ENCODE data around the gene ELOVL2.

ELOVL2 gene

GRCh38 chr6:10956776-10957175 is 87.3 kb downstream of the ELOVL2 start:
- Histone ChIP-seq H3K27ac (ENCODE audit: low read depth, low read length) (no peak overlapping the region), H3K27me3 (ENCODE audit: low read length) (no peaks in the 10 kb centered on the region), H3K9ac (ENCODE audit: low read length) (no peak overlapping the region), H3K9me2 (replicated peaks; ENCODE audit: insufficient read depth, low read length) (no peaks in the 10 kb centered on the region), H3K36me3 (ENCODE audit: low read length) (no peaks in the 10 kb centered on the region), H3K4me2 (ENCODE audit: low read depth, low read length, poor library complexity, severe bottlenecking) (no peak overlapping the region), H3K9me3 (ENCODE audit: insufficient read depth, low read length) (no peaks in the 10 kb centered on the region), H4K20me1 (ENCODE audit: low read depth, low read length) (no peaks in the 10 kb centered on the region), H3K4me3 (ENCODE audit: insufficient read depth, low read length, poor library complexity, severe bottlenecking) (no peak overlapping the region), H2AFZ (ENCODE audit: low read depth, low read length, severe bottlenecking) (no peak overlapping the region), H3K79me2 (ENCODE audit: insufficient read depth, low read length) (no peaks in the 10 kb centered on the region), H3F3A (ENCODE audit: insufficient read depth) (no peaks in the 10 kb centered on the region)
- no peak for TF ChIP-seq EZH2phosphoT487 (conservative IDR thresholded peaks at IDR 0.05; ENCODE audit: low read length)
- TF ChIP-seq, protein P1, sequence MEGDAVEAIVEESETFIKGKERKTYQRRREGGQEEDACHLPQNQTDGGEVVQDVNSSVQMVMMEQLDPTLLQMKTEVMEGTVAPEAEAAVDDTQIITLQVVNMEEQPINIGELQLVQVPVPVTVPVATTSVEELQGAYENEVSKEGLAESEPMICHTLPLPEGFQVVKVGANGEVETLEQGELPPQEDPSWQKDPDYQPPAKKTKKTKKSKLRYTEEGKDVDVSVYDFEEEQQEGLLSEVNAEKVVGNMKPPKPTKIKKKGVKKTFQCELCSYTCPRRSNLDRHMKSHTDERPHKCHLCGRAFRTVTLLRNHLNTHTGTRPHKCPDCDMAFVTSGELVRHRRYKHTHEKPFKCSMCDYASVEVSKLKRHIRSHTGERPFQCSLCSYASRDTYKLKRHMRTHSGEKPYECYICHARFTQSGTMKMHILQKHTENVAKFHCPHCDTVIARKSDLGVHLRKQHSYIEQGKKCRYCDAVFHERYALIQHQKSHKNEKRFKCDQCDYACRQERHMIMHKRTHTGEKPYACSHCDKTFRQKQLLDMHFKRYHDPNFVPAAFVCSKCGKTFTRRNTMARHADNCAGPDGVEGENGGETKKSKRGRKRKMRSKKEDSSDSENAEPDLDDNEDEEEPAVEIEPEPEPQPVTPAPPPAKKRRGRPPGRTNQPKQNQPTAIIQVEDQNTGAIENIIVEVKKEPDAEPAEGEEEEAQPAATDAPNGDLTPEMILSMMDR (IDR thresholded peaks at IDR 0.05; ENCODE audit: insufficient read depth, low read length, poor library complexity, severe bottlenecking) = no peak

DNA sequence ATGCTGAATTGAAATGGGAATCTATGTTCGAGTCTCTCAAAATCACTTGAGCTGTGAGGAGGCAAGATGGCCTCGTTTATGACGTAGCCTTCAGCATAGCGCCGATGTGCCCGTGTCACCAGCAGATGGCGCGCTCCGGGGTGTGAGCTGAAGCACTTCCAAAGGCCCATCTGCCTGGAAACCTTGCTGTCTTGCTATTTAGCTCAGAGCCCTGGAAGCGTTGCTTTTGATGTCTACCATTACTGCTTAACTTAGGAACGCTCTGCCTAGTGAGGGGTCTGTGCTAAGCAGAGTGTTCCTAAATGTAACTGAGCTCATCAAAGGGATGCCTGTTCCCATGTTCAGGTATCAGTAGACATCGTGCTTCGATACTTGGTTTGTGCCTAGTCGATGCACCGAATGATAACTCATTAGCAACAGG is 89.5 kb downstream of the ELOVL2 start:
- Histone ChIP-seq H3K36me3 (ENCODE audit: low read length) (no peaks in the 10 kb centered on the region), H3F3A (ENCODE audit: insufficient read depth) (no peaks in the 10 kb centered on the region), H3K9me2 (replicated peaks; ENCODE audit: insufficient read depth, low read length) (no peaks in the 10 kb centered on the region), H3K79me2 (ENCODE audit: insufficient read depth, low read length) (no peaks in the 10 kb centered on the region), H4K20me1 (ENCODE audit: low read depth, low read length) (no peaks in the 10 kb centered on the region), H2AFZ (ENCODE audit: low read depth, low read length, severe bottlenecking) (peak overlapping the region; percentile 17), H3K9ac (ENCODE audit: low read length) (no peak overlapping the region), H3K4me2 (ENCODE audit: low read depth, low read length, poor library complexity, severe bottlenecking) (no peak overlapping the region), H3K27ac (ENCODE audit: low read depth, low read length) (no peak overlapping the region), H3K9me3 (ENCODE audit: insufficient read depth, low read length) (no peaks in the 10 kb centered on the region), H3K4me3 (ENCODE audit: insufficient read depth, low read length, poor library complexity, severe bottlenecking) (no peak overlapping the region), H3K27me3 (ENCODE audit: low read length) (no peaks in the 10 kb centered on the region)
- TF ChIP-seq EZH2phosphoT487 (conservative IDR thresholded peaks at IDR 0.05; ENCODE audit: low read length) = no peak
- TF ChIP-seq, protein P1 (IDR thresholded peaks at IDR 0.05; ENCODE audit: insufficient read depth, low read length, poor library complexity, severe bottlenecking) = peak; percentile 99

DNA sequence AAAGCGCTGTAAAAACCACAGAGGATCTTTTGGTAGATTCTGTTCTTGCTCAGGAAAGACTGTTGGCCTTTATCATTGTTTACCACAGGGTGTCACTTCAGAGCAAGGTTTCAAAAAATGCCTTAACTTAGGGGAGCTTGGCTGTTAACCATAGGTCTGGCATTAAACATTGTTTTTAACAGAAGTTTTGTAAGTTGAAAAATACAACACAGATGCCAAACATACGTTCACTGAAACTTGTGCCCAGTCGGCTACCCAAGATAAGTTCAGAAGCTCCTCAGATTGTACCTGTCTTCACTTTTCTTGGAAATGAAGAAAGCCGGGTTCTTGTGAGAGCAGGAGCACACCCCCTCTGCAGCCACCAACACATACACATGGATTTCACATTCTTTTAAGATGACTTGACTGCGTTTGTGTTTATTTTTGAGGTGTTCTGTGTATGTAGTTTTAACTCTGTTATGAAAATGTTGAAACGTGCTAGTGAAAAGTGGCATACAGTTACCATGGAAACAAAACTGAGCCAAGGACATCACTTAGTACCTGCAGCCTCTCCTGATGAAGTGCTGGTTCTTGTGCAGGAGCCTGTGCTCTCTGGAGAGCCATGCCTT is 92.3 kb downstream of the ELOVL2 start:
- no peak for TF ChIP-seq EZH2phosphoT487 (conservative IDR thresholded peaks at IDR 0.05; ENCODE audit: low read length)
- TF ChIP-seq, protein P1 (IDR thresholded peaks at IDR 0.05; ENCODE audit: insufficient read depth, low read length, poor library complexity, severe bottlenecking) = peak; percentile 68
- no peak overlapping the region for H3K4me3 ChIP-seq (ENCODE audit: insufficient read depth, low read length, poor library complexity, severe bottlenecking)
- no peaks in the 10 kb centered on the region for H3K36me3 ChIP-seq (ENCODE audit: low read length)
- H3K79me2 ChIP-seq (ENCODE audit: insufficient read depth, low read length) = no peaks in the 10 kb centered on the region
- no peaks in the 10 kb centered on the region for H3F3A ChIP-seq (ENCODE audit: insufficient read depth)
- H3K4me2 ChIP-seq (ENCODE audit: low read depth, low read length, poor library complexity, severe bottlenecking) = no peak overlapping the region
- H3K27ac ChIP-seq (ENCODE audit: low read depth, low read length) = no peak overlapping the region
- H3K9me3 ChIP-seq (ENCODE audit: insufficient read depth, low read length) = no peaks in the 10 kb centered on the region
- H2AFZ ChIP-seq (ENCODE audit: low read depth, low read length, severe bottlenecking) = no peak overlapping the region
- H3K9me2 ChIP-seq (replicated peaks; ENCODE audit: insufficient read depth, low read length) = no peaks in the 10 kb centered on the region
- H3K9ac ChIP-seq (ENCODE audit: low read length) = no peak overlapping the region
- H4K20me1 ChIP-seq (ENCODE audit: low read depth, low read length) = no peaks in the 10 kb centered on the region; the same call in 1 of the 2 replicates
- no peaks in the 10 kb centered on the region for H3K27me3 ChIP-seq (ENCODE audit: low read length)

All from SU-DHL-6 (cell line).